ENCODE measurements around the gene WDFY3. TPM values are rescaled to one million over a fixed set of nuclear protein-coding genes. Genes with fewer than 3 reads are reported as not detected.

The WDFY3 gene
- total and polyA plus RNA-seq, 12 donors, result 9.5 to 284 (median 85.0) TPM

DNA sequence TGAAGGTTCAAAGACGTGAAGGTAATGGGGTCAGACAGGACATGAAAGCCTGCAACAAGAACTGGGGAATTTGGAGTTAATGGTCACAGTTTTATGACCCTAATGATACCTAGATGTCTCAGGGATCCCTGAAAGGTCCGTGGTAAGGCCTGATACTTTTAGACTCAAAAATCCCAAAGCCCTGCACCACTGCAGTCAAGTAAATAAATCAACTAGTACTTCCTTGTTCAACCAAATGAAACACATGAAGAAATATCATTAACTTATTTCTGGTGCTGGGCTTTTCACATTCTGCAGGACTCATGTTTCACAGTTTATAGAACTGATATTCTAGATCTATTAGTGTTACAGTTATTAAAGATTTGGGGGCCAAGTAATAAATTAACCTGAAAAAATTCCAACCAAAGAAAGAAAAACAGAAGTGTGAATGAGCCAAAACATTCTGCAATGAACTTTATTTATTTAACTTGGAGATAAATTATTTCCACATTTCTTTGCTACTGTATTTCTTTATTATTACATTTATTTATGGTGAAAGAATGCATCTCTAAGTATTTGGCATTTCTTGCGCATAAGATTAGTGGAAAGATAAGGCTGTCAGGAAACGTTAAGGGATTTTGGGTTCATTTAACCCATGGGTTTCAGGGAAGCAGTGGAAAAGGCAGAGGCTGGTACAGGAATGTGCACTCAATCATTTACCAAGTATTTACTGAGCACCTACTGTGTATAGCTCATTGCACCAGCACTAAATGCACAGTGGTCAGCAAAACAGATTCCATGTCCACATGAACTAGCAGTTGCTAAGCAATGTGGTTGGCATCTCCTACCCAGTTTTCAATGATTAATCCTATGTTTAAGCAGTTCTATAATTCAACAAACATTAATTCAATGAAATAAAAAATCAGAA, 8.7 kb downstream of the WDFY3 start:
- Histone ChIP-seq H3K9me3 (replicated peaks in 1 of 3) (no peaks in the 10 kb centered on the region), H3K27ac (no peak overlapping the region), H3K36me3 (replicated peaks in 1 of 2) (no peaks in the 10 kb centered on the region), H3K4me3 (no peak overlapping the region), H3K4me1 (replicated peaks in 1 of 2) (peaks cover 6 to 70% of the 10 kb centered on the region in 2 donors), H3K27me3 (no peaks in the 10 kb centered on the region)
- TF ChIP-seq, protein P1, sequence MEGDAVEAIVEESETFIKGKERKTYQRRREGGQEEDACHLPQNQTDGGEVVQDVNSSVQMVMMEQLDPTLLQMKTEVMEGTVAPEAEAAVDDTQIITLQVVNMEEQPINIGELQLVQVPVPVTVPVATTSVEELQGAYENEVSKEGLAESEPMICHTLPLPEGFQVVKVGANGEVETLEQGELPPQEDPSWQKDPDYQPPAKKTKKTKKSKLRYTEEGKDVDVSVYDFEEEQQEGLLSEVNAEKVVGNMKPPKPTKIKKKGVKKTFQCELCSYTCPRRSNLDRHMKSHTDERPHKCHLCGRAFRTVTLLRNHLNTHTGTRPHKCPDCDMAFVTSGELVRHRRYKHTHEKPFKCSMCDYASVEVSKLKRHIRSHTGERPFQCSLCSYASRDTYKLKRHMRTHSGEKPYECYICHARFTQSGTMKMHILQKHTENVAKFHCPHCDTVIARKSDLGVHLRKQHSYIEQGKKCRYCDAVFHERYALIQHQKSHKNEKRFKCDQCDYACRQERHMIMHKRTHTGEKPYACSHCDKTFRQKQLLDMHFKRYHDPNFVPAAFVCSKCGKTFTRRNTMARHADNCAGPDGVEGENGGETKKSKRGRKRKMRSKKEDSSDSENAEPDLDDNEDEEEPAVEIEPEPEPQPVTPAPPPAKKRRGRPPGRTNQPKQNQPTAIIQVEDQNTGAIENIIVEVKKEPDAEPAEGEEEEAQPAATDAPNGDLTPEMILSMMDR (IDR thresholded peaks at IDR 0.05), result no peak
- no peak for DNase-seq
- WGBS, 4 donors, result 42 to 51% (median 48%) methylated on average over 4 of the region's 4 CpGs
- intact Hi-C loops (cut with DNase I), result no loop called here

DNA sequence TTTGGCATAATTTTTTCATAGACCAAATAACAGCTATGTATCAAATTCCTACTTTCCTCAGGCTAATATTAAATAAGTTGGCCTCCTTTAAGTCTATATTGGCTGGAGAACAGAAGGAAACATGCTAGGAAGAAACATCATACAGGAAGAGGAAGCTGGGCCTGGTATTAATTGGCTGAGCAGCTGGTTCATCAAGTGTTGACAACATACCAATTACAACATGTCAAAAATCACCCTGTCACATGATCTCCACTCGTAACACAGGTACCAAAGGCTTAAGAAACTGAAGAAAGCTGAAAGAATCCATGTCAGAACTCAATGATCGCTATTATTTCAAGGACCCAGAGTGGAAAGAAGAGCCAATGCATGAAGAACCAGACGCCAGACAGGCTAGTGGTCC, 10.5 kb downstream of the WDFY3 start:
- H3K4me3 ChIP-seq, result no peak overlapping the region
- intact Hi-C loops (cut with DNase I), result no loop called here
- WGBS, 4 donors, result 76 to 91% (median 82%) methylated on average over 3 of the region's 3 CpGs
- no peaks in the 10 kb centered on the region for H3K36me3 ChIP-seq (replicated peaks in 1 of 2)
- peaks cover 15 to 72% of the 10 kb centered on the region in 2 donors for H3K4me1 ChIP-seq (replicated peaks in 1 of 2)
- no peak for TF ChIP-seq POLR2A (IDR thresholded peaks at IDR 0.05)
- TF ChIP-seq, protein P1 (IDR thresholded peaks at IDR 0.05), result no peak
- H3K27me3 ChIP-seq, result no peaks in the 10 kb centered on the region
- no peak for DNase-seq
- H3K9me3 ChIP-seq (replicated peaks in 1 of 3), result no peaks in the 10 kb centered on the region
- H3K27ac ChIP-seq, result no peak overlapping the region

DNA sequence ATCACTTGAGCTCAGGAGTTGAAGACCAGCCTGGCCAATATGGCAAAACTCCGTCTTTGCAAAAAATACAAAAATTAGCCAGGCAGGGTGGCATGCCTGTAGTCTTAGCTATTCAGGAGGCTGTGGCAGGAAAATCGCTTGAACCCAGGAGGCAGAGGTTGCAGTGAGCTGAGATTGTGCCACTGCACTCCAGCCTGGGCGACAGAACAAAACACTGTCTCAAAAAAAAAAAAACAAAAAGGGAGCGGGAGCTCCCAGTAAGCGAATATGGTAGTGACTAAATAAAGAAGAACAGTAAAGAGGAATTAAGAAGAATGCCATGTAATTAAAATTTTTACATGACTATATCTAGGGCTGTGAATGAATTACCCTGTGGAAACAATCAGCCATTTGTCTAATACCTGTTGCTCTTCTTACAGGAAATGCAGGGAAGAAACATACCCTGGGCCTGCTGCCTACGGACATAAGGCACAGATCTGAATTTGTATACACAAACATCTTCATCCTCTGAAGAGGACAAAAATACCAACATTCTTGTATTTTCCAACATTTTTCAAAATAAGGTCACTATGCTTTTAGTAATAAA, 11.4 kb downstream of the WDFY3 start:
- H3K27me3 ChIP-seq, result no peaks in the 10 kb centered on the region
- DNase-seq, result no peak
- intact Hi-C loops (cut with DNase I), result no loop called here
- TF ChIP-seq, protein P1 (IDR thresholded peaks at IDR 0.05), result no peak
- no peak for TF ChIP-seq POLR2A (IDR thresholded peaks at IDR 0.05)
- no peaks in the 10 kb centered on the region for H3K36me3 ChIP-seq (replicated peaks in 1 of 2)
- H3K27ac ChIP-seq, result no peak overlapping the region
- peaks cover 15 to 72% of the 10 kb centered on the region in 2 donors for H3K4me1 ChIP-seq (replicated peaks in 1 of 2)
- H3K4me3 ChIP-seq, result no peak overlapping the region
- WGBS, 4 donors, result 81 to 92% (median 91%) methylated on average over 6 of the region's 6 CpGs
- no peaks in the 10 kb centered on the region for H3K9me3 ChIP-seq (replicated peaks in 1 of 3)

DNA sequence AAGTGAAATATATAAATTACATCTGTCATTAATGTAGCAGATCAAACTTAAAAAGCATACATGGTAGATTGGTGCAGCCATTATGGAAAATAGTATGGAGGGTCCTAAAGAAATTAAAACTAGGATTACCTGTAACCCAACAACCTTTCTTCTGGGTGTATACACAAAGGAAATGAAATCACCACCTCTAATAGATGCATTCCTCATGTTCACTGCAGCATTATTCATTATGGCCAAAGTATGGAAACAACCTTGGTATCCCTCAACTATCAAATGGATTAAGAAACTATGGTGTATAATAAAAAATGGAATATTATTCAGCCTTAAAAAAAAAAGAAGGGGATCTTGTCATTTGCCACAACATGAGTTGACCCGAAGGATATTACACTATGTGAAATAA, 13.7 kb downstream of the WDFY3 start:
- Histone ChIP-seq H3K9me3 (replicated peaks in 1 of 3) (no peaks in the 10 kb centered on the region), H3K4me1 (replicated peaks in 1 of 2) (peaks cover 15 to 68% of the 10 kb centered on the region in 2 donors), H3K36me3 (replicated peaks in 1 of 2) (no peaks in the 10 kb centered on the region), H3K27me3 (no peaks in the 10 kb centered on the region), H3K4me3 (no peak overlapping the region), H3K27ac (no peak overlapping the region)
- DNase-seq, result no peak
- intact Hi-C loops (cut with DNase I), result no loop called here
- no peak for TF ChIP-seq POLR2A (IDR thresholded peaks at IDR 0.05)
- TF ChIP-seq, protein P1 (IDR thresholded peaks at IDR 0.05), result no peak
- 80 to 95% (median 88%) methylated on average over 1 of the region's 1 CpG for WGBS, 4 donors
